NCI-H345 treated with DMSO at 0.1 percent for 48 hours (cell line): ENCODE results near the gene IKZF3.
"Not testable (repeated sequence)": the region's sequence is repeated elsewhere in the genome, so short reads cannot be mapped to it uniquely, and the experiment has no call there.

Experiments used
- DNase-seq: peaks from one replicate; lab custom pipeline; 2025; ENCODE audit not compliant: unreplicated experiment; lab: John Stamatoyannopoulos, UW

Gene IKZF3

GRCh38 chr17:39863918-39864746, at the start of gene IKZF3:
IKZF3 (minus strand) TSS chr17:39864312; CDS start chr17:39864126, 186 bp downstream.
- DNase-seq, result peak; percentile 16

- DNase-seq, result no peak
Observed at GRCh38 chr17:39908789-39909352, 44.8 kb upstream of the IKZF3 start.

DNA sequence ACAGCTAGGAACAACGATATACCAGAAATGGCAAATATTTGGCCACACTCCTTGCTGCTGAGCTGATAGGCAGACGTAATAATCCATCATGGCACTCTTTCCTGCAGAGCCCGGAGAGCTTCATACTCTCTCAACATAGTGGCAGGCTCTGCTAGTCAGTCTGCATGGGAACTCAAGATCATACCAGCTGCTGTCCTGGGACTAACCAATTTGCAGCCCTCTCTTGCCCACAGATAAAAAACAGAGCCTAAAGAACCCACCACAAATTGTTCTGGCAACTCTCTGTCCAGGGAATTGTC, 40.8 kb upstream of the IKZF3 start:
- no peak for DNase-seq

GRCh38 chr17:39903158-39903884, 39.2 kb upstream of the IKZF3 start:
- DNase-seq, result no peak

DNA sequence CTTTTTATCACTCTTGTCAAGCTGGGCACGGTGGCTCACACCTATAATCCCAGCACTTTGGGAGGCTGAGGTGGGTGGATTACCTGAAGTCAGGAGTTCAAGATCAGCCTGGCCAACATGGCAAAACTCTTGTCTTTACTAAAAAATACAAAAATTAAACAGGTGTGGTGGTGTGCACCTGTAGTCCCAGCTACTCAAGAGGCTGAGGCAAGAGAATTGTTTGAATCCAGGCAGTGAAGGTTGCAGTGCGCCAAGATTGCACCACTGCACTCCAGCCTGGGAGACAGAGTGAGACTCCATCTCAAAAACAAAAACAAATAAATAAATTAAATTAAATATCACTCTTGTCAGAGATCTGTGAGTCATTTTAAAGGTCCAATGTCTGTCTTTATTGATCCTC, 37.9 kb upstream of the IKZF3 start:
- not testable (repeated sequence) for DNase-seq

DNA sequence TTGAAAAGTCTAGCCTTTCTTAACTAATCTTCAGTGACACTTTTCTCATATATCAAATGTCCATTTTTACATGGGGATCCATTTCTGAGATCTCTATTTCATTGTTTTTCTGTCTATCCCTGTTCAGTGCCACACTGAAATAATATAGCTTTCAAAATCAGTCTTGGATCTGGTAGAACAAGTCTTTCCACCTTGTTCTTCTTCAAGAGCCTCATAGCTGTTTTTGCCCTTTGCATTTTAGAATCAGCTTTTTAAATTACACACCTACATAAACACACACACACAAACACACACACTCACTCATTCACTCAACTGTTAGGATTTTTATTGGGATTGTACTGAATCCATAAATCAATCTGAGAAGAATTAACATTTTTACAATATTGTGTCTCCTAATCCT, 35.1 kb upstream of the IKZF3 start:
- no peak for DNase-seq

GRCh38 chr17:39898088-39898487, 34.0 kb upstream of the IKZF3 start:
- DNase-seq, result no peak

- no peak for DNase-seq
Observed at GRCh38 chr17:39894681-39895376, 30.7 kb upstream of the IKZF3 start.

GRCh38 chr17:39889200-39889599, 25.1 kb upstream of the IKZF3 start:
- DNase-seq, result no peak

GRCh38 chr17:39887078-39887477, 23.0 kb upstream of the IKZF3 start:
- DNase-seq, result no peak

DNA sequence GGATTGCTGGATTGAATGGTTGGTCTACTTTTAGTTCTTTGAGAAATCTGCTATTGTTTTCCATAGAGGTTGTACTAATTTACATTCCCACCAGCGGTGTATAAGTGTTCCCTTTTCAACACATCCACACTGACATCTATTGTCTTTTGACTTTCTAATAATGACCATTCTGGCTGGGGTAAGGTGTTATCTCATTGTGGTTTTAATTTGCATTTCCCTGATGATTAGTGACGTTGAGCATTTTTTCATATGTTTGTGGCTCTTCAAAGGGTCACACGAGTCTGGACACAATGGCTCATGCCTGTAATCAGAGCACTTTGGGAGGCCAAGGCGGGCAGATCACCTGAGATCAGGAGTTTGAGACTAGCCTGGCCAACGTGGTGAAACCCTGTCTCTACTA, 22.0 kb upstream of the IKZF3 start:
- not testable (repeated sequence) for DNase-seq

DNA sequence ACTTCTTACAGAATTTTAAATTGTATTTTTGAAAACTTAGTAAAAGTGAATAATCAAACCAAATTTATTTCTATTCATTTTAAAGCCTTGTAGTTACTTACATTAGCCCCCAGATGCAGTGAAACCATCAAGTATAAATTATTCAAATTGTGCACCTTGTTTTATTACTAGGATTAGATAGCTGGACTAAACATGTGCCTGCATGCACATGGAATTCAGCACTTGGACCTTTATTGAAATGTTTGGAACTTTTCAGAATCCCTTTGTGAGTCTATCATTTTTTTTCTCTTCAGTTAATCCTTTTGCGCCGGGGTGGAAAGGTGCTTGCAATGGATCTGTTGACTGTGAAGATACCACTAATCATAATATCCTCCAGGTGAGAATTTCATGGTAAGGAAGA, 8.6 kb upstream of the IKZF3 start:
- no peak for DNase-seq

- DNase-seq, result no peak
Observed at GRCh38 chr17:39871801-39872200, 7.7 kb upstream of the IKZF3 start.

- no peak for DNase-seq
Observed at GRCh38 chr17:39870776-39871175, 6.7 kb upstream of the IKZF3 start.

DNA sequence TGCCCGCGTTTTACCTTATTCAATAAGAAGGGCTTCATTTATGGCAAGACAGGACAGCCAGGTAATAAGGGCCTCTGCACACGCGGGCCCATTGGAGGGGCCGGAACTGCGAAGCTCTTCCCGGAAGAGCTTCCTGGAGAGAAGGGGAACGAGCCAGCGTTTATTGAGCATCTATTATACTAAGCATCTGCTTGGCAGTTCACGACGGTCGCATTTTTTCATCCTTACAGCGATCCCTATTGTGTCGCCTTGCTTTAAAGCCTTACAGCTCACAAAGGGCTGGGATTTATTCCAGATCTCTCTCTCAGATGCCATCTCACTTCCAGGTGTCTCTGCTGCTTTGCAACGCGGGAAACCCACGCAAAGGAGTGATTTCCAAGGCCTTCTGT, 4.4 kb upstream of the IKZF3 start:
- no peak for DNase-seq

GRCh38 chr17:39867880-39868553, 3.9 kb upstream of the IKZF3 start, which contains the start of gene ZPBP2:
ZPBP2 (plus strand) TSS chr17:39868202; CDS start chr17:39868355, 153 bp downstream.
- no peak for DNase-seq

DNA sequence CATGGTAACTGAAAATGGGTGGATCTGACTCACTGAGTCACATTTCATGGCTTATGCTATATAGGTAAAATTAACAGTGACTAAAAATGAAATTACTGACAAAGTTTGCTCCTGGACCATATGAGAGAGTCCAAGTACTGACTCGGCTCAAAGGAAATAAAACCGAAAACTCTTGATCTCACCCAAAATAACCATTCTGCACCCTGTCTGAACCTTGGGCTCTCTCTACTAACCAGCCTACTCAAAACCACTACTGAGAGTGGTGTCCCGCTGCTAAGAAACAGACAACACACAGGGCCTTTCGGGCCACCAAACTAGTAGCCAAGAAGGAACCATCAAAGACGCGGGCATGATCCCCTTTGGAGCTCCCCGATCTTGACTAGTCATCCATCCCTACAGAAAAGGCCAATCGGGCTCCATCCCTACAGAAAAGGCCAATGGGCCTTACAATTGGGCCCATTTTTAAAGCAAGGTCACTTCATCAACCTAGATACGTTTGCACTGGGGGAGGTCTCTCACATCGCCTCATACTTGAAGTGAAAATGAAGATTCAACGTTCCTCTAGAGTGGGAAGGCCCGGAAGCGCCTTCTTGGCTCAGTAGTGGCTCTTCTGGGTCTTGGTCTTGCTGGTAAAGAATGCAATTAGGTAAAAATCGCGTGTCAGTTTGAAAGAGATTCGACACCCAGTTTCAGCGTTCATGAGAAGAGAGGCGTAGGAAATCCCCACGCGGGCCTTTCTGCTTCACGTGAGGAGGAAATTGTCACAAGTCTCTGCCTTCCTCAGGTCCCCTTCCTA, 3.2 kb upstream of the IKZF3 start:
- no peak for DNase-seq

DNA sequence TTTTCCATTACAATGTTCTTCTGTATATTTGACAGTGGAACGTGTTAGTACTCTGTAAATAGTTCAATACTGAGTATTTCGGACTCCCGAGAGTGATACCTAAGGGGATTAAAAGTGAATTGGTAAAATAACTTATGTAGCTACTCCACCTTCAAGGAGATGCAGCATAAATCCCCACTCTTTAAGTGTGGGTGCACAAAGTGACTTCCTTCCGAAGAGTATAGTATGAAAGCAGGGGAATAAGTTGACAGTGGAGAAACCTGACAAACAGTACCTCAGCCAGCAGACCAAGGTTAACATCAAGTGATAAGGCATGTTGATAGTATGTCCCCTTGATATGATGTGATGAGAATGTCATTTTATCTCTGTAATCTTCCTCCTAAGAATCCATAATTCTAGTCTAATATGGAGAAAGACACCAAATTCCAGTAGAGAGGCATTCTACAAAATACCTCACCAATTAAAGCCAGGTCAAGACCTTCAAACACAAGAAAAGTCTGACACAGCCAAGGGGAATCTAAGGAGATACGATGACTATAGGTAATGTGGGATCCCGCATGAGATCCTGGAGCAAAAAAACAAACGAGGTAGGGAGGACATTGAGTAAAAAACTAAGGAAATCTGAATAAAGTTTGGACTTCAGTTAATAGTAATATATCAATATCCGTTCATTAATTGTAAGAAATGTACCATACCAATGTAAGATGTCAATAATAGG, 2.1 kb upstream of the IKZF3 start:
- no peak for DNase-seq

- DNase-seq, result no peak
Observed at GRCh38 chr17:39863244-39863917, 731 bp downstream of the IKZF3 start.
